HCT116 (cell line): Measurements from ENCODE around the gene IFRD2. TPM values are rescaled to one million over a fixed set of nuclear protein-coding genes. Genes with fewer than 3 reads are reported as not detected.

Experiments used
- ATAC-seq: fragments of 200-7000 bp; cut with Tn5 transposase; 2 replicates; pipeline ENCODE4 v1.9.1; 2020; ENCODE audit warnings: mild to moderate bottlenecking, moderate library complexity
- BruUV-seq: library from RNA; stranded (reverse); fragments of 400-500 nt; replicated peaks from 2 replicates; lab custom pipeline; 2021; lab: Mats Ljungman, UMichigan
- CTCF ChIA-PET: fragments of 300-600 bp; sonication (Branson Sonifier 250); formaldehyde crosslinking; loops from one replicate; lab custom pipeline; 2021; ENCODE audit warnings: antibody characterized with exemption; lab: Charles Lee
- POLR2A ChIA-PET: fragments of 300-600, 350-600 bp; sonication (Branson Sonifier 250); formaldehyde crosslinking; loops from one replicate; lab custom pipeline; 2021; ENCODE audit warnings: antibody characterized with exemption; lab: Charles Lee
- RAD21 ChIA-PET, 2 experiments: fragments of 300-600 bp; sonication (Branson Sonifier 250); formaldehyde crosslinking; loops; one replicate each; lab custom pipeline; 2023; ENCODE audit warnings: low total read pairs in 2 of 2; ENCODE audit not compliant: uncharacterized antibody in 2 of 2, unreplicated experiment in 2 of 2, low non-redundant PET in 1 of 2; lab: Charles Lee
- DNase-seq: peaks from one replicate; pipeline ENCODE4 v3.0.0-alpha.2; 2010; ENCODE audit warnings: low read depth, low spot score
- H2AFZ ChIP-seq: fragments of 200-600 bp; shearing (Covaris generic), sonication (generic); 2 replicates; pipeline ENCODE4 v1.6.1; 2017; ENCODE audit warnings: low read depth, mixed run types, mixed read lengths, antibody characterized with exemption, low read length; ENCODE audit not compliant: poor library complexity, severe bottlenecking
- H3K27ac ChIP-seq: 2 replicates; pipeline ENCODE4 v1.5.1; 2012; ENCODE audit warnings: low read depth, low read length
- H3K27me3 ChIP-seq: fragments of 200-600 bp; sonication (generic); 2 replicates; pipeline ENCODE4 v1.6.1; 2016; ENCODE audit warnings: mixed run types, low read length, mixed read lengths; ENCODE audit not compliant: insufficient read depth
- H3K36me3 ChIP-seq, 2 experiments: fragments of 200-500 bp in 1 of 2; fragments of 200-600 bp in 1 of 2; sonication (Bioruptor generic) in 1 of 2; sonication (generic) in 1 of 2; 2 replicates each; pipeline versions ENCODE4 v1.5.1 to v1.6.1; 2014 to 2016; ENCODE audit warnings: low read length in 2 of 2, inconsistent platforms in 1 of 2, mixed read lengths in 1 of 2, mixed run types in 1 of 2; ENCODE audit not compliant: insufficient read depth in 2 of 2, control insufficient read depth in 1 of 2
- H3K4me1 ChIP-seq, 2 experiments: fragments of 200-600 bp in 1 of 2; sonication (generic) in 1 of 2; 2 replicates each; pipeline versions ENCODE4 v1.5.1 to v1.6.1; 2012 to 2017; ENCODE audit warnings: low read length in 2 of 2, inconsistent platforms in 1 of 2, mild to moderate bottlenecking in 1 of 2, mixed read lengths in 1 of 2, mixed run types in 1 of 2, moderate library complexity in 1 of 2; ENCODE audit not compliant: insufficient read depth in 2 of 2, control insufficient read depth in 1 of 2
- H3K4me2 ChIP-seq: fragments of 200-600 bp; sonication (generic); 2 replicates; pipeline ENCODE4 v1.6.1; 2017; ENCODE audit warnings: mixed run types, low read length, mixed read lengths
- H3K4me3 ChIP-seq, 2 experiments: fragments of 200-600 bp in 1 of 2; sonication (generic) in 1 of 2; replicated peaks in 1 of 2; 2 replicates each; pipeline ENCODE4 v1.5.1; 2011 to 2016; ENCODE audit warnings: low read length in 2 of 2, control low read depth in 1 of 2, low read depth in 1 of 2, mild to moderate bottlenecking in 1 of 2, mixed read lengths in 1 of 2, mixed run types in 1 of 2
- H3K79me2 ChIP-seq: fragments of 200-600 bp; sonication (generic); 2 replicates; pipeline ENCODE4 v1.6.1; 2017; ENCODE audit warnings: mild to moderate bottlenecking, mixed run types, low read length, moderate library complexity, mixed read lengths; ENCODE audit not compliant: insufficient read depth
- H3K9ac ChIP-seq: fragments of 200-600 bp; sonication (generic); 2 replicates; pipeline ENCODE4 v1.6.1; 2016; ENCODE audit warnings: low read length, mixed read lengths
- H3K9me2 ChIP-seq: fragments of 200-600 bp; sonication (generic), shearing (Covaris generic); 2 replicates; pipeline ENCODE4 v1.6.1; 2017; ENCODE audit warnings: mixed run types, mild to moderate bottlenecking, moderate library complexity; ENCODE audit not compliant: insufficient read depth
- H3K9me3 ChIP-seq, 2 experiments: fragments of 200-500 bp in 1 of 2; fragments of 200-600 bp in 1 of 2; sonication (Bioruptor generic) in 1 of 2; sonication (generic) in 1 of 2; 2 replicates each; pipeline ENCODE4 v1.6.1; 2014 to 2017; ENCODE audit warnings: low read length in 2 of 2, mixed read lengths in 2 of 2, inconsistent platforms in 1 of 2, low read depth in 1 of 2, mild to moderate bottlenecking in 1 of 2, mixed run types in 1 of 2, moderate library complexity in 1 of 2; ENCODE audit not compliant: control insufficient read depth in 1 of 2, insufficient read depth in 1 of 2
- H4K20me1 ChIP-seq: fragments of 200-600 bp; sonication (generic), shearing (Covaris generic); 2 replicates; pipeline ENCODE4 v1.6.1; 2017; ENCODE audit warnings: mixed run types, mild to moderate bottlenecking, moderate library complexity; ENCODE audit not compliant: insufficient read depth
- CBX3 ChIP-seq: IDR thresholded peaks from 2 replicates; pipeline ENCODE4 v1.6.1; 2012; ENCODE audit warnings: low read depth
- CEBPB ChIP-seq: IDR thresholded peaks from 2 replicates; pipeline ENCODE4 v1.6.1; 2012; ENCODE audit warnings: low read depth
- ELF1 ChIP-seq: IDR thresholded peaks from 2 replicates; pipeline ENCODE4 v1.6.1; 2012; ENCODE audit warnings: low read depth, borderline replicate concordance
- FOSL1 ChIP-seq: IDR thresholded peaks from 2 replicates; pipeline ENCODE4 v1.6.1; 2012; ENCODE audit warnings: low read depth
- POLR2AphosphoS5 ChIP-seq: IDR thresholded peaks from 2 replicates; pipeline ENCODE4 v1.6.1; 2011; ENCODE audit warnings: mild to moderate bottlenecking, low read depth, low read length, moderate library complexity
- RAD21 ChIP-seq: IDR thresholded peaks from 2 replicates; pipeline ENCODE4 v1.6.1; 2012; ENCODE audit warnings: low read depth, mild to moderate bottlenecking
- SIN3A ChIP-seq: IDR thresholded peaks from 2 replicates; pipeline ENCODE4 v1.6.1; 2012; ENCODE audit warnings: low read depth
- TCF7L2 ChIP-seq: IDR thresholded peaks from 2 replicates; pipeline ENCODE4 v1.7.0; 2011; ENCODE audit warnings: borderline replicate concordance, inconsistent platforms; ENCODE audit not compliant: insufficient read depth, insufficient read length; ENCODE audit errors: extremely low read depth
- ZFX ChIP-seq: fragments of 450-650 bp; IDR thresholded peaks from 2 replicates; pipeline ENCODE4 v1.6.1; 2017
- intact Hi-C: fragments of 100-400 bp; cut with micrococcal nuclease; formaldehyde crosslinking; loops from 2 replicates; pipeline ENCODE4 v1.10.0; 2022
- total RNA-seq: library from RNA; stranded (reverse); gene quantifications from one replicate; pipeline ENCODE4 v1.2.1, GENCODE V29; 2021; ENCODE audit not compliant: unreplicated experiment
- TF ChIP-seq, protein P1 (sequence below): IDR thresholded peaks from 2 replicates; pipeline ENCODE4 v1.6.1; 2012
- TF ChIP-seq, protein P2 (sequence below): IDR thresholded peaks from 2 replicates; pipeline ENCODE4 v1.6.1; 2012; ENCODE audit warnings: low read depth

IFRD2 gene
- total RNA-seq, 1 experiment from 2014 or later: 146 TPM

DNA sequence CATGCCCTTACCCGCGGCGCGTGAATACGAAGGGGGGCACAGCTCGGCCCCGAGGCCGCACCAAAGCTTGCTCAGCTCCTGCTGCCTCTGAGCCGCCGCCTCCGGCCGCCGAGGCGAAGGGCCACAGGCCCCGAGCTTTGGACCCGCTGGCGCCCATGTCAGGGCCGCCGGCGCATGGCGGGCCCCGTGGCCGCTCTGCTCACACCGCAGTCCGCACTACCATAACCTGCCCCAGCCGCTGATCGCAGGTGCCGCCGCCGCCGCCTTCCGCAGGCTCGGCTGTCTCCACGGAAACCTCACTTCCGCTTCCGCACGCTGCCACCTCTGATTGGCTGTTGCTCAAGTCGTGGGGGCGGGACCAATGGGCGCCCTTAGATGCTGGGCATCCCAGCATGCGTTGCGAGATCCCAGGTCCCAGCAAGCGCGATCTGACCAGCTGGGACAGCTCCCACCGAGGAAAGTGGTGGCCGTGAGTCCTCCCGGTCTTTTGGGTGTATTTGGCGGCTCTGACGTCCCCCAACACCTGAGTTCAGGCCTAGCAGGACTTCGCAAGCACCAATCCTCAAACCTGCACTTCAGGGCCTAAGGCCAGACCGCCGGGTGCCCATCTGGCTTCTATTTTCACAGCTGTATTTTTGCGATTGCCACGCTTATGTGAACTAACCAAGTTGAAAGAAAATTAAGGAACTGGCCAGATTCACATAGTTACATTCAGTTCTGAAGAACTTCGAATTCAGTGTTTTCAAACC, 35.9 kb upstream of the IFRD2 start, which contains the start of gene TUSC2:
TUSC2 (minus strand) TSS at position 281 of the 749 bp plus-strand sequence; CDS start at position 157, 124 bp downstream.
- no TSS peak for BruUV-seq
- peak; percentile 66; the same call in 1 of the 2 replicates for TF ChIP-seq ZFX
- peak; percentile 81 for TF ChIP-seq TCF7L2
- TF ChIP-seq, protein P1, sequence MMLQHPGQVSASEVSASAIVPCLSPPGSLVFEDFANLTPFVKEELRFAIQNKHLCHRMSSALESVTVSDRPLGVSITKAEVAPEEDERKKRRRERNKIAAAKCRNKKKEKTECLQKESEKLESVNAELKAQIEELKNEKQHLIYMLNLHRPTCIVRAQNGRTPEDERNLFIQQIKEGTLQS: no peak
- peak; percentile 79 for TF ChIP-seq POLR2AphosphoS5
- Histone ChIP-seq H3K4me1 (peaks cover 11 to 28% of the 10 kb centered on the region in 2 experiments), H3K9me3 (no peaks in the 10 kb centered on the region), H3K4me2 (peak within 1 kb of the TSS; percentile 88), H3K9ac (peak within 1 kb of the TSS; percentile 86), H3K9me2 (no peaks in the 10 kb centered on the region), H3K36me3 (peaks cover 36 to 37% of the 10 kb centered on the region in 2 experiments; a peak in 3 of 4 replicates), H3K27me3 (no peaks in the 10 kb centered on the region), H3K79me2 (peaks cover 54% of the 10 kb centered on the region), H3K4me3 (peak within 1 kb of the TSS; percentile 87 to 98), H2AFZ (no peak within 1 kb of the TSS), H4K20me1 (no peaks in the 10 kb centered on the region), H3K27ac (peak within 1 kb of the TSS; percentile 61)
- ATAC-seq: peak; percentile 82
- peak; percentile 93 for DNase-seq
- ChIA-PET RAD21 (interaction anchor here in 1 of 2 experiments (0.6 to 1.4 kb wide), 2 partner anchors 10 to 29 kb away, joined by 3 to 5 read pairs; partner anchors contain the start of genes HYAL3 and NAA80), POLR2A (interaction anchor here (0.9 to 2.2 kb wide), 6 partner anchors 9 to 92 kb away, joined by 3 to 25 read pairs (median 4); partner anchors contain the start of genes CYB561D2, GNAI2, HYAL3 and NAA80), CTCF (interaction anchor here (0.7 to 2.0 kb wide), 8 partner anchors 9 to 214 kb away, joined by 3 to 14 read pairs (median 3); partner anchors contain the start of genes CYB561D2, HYAL3, NAA80 and NPRL2)
- intact Hi-C loops: no loop called here

DNA sequence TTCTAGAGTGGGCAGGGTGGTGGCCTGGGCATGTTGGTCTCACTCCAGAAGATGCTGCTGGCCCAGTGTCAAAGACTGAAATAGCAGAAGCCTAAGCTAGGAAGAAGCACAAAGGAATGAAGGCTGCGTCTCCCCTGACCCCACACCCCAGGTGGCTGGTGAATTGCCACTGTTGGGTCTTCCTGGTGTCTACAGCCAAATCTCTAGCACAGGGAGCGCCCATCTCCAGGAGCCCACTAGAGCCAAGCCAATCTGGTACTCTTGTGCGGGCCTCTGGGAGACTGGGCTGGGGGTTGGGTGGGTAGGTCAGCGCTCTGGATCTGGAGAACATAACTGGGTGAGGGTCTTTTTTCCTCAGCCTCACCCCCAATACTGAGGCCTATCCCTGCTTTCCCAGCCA, 34.9 kb upstream of the IFRD2 start:
- TF ChIP-seq ELF1 (no peak), RAD21 (no peak), POLR2AphosphoS5 (no peak), CEBPB (no peak), FOSL1 (no peak), TCF7L2 (no peak), SIN3A (no peak), CBX3 (no peak)
- TF ChIP-seq, protein P2, sequence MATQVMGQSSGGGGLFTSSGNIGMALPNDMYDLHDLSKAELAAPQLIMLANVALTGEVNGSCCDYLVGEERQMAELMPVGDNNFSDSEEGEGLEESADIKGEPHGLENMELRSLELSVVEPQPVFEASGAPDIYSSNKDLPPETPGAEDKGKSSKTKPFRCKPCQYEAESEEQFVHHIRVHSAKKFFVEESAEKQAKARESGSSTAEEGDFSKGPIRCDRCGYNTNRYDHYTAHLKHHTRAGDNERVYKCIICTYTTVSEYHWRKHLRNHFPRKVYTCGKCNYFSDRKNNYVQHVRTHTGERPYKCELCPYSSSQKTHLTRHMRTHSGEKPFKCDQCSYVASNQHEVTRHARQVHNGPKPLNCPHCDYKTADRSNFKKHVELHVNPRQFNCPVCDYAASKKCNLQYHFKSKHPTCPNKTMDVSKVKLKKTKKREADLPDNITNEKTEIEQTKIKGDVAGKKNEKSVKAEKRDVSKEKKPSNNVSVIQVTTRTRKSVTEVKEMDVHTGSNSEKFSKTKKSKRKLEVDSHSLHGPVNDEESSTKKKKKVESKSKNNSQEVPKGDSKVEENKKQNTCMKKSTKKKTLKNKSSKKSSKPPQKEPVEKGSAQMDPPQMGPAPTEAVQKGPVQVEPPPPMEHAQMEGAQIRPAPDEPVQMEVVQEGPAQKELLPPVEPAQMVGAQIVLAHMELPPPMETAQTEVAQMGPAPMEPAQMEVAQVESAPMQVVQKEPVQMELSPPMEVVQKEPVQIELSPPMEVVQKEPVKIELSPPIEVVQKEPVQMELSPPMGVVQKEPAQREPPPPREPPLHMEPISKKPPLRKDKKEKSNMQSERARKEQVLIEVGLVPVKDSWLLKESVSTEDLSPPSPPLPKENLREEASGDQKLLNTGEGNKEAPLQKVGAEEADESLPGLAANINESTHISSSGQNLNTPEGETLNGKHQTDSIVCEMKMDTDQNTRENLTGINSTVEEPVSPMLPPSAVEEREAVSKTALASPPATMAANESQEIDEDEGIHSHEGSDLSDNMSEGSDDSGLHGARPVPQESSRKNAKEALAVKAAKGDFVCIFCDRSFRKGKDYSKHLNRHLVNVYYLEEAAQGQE: no peak
- TF ChIP-seq, protein P1: no peak
- peaks cover 44% of the 10 kb centered on the region for H3K79me2 ChIP-seq
- H3K27me3 ChIP-seq: no peaks in the 10 kb centered on the region
- no peaks in the 10 kb centered on the region for H3K9me3 ChIP-seq
- intact Hi-C loops: no loop called here
- ChIA-PET POLR2A (interaction anchor here (2.2 kb wide), 1 partner anchor 10 kb away, joined by 25 read pairs; no protein-coding TSS in a partner anchor), CTCF (interaction anchor here (1.6 to 2.0 kb wide), 2 partner anchors 10 to 215 kb away, joined by 4 to 14 read pairs; no protein-coding TSS in a partner anchor), RAD21 (no interaction called here)
- H4K20me1 ChIP-seq: no peaks in the 10 kb centered on the region
- no TSS peak for BruUV-seq
- peak overlapping the region; percentile 87 to 98 for H3K4me3 ChIP-seq
- peak overlapping the region; percentile 86 for H3K9ac ChIP-seq
- H3K36me3 ChIP-seq: peaks cover 33 to 36% of the 10 kb centered on the region in 2 experiments; a peak in 3 of 4 replicates
- no peak overlapping the region for H2AFZ ChIP-seq
- H3K9me2 ChIP-seq: no peaks in the 10 kb centered on the region
- no peak for ATAC-seq
- H3K4me1 ChIP-seq: peaks cover 19 to 38% of the 10 kb centered on the region in 2 experiments
- peak overlapping the region; percentile 61 for H3K27ac ChIP-seq
- peak overlapping the region; percentile 88 for H3K4me2 ChIP-seq
- DNase-seq: no peak
